HL-60/S4 (cell line): ENCODE data around the gene NPIPA8.
"Not testable (repeated sequence)": the region's sequence is repeated elsewhere in the genome, so short reads cannot be mapped to it uniquely, and the experiment has no call there.

ENCODE experiments used
- in situ Hi-C: fragments of 300-500 bp; cut with MboI; formaldehyde crosslinking; loops from 2 replicates; pipeline ENCODE4 v1.14.3; 2022; ENCODE audit warnings: low sequenced_read_pairs

Gene NPIPA8

GRCh38 chr16:18280319-18280718, 56.2 kb downstream of the NPIPA8 start:
- in situ Hi-C loops, result not testable (repeated sequence)

- in situ Hi-C loops, result not testable (repeated sequence)
These were observed 59.8 kb downstream of the NPIPA8 start for GRCh38 chr16:18276756-18277155.

- in situ Hi-C loops, result not testable (repeated sequence)
These were observed 66.4 kb downstream of the NPIPA8 start for GRCh38 chr16:18270171-18270570.
